Measurements from ENCODE around the gene DYNLT1.
"Not testable (repeated sequence)": the region's sequence is repeated elsewhere in the genome, so short reads cannot be mapped to it uniquely, and the experiment has no call there.

Gene DYNLT1

GRCh38 chr6:158663625-158664165 is 19.2 kb upstream of the DYNLT1 start:
- DNase-seq (ENCODE audit: low spot score) = no peak

- DNase-seq (ENCODE audit: low spot score) = no peak
Observed at GRCh38 chr6:158662954-158663624, 18.5 kb upstream of the DYNLT1 start.

GRCh38 chr6:158662607-158662953 is 18.0 kb upstream of the DYNLT1 start:
- DNase-seq (ENCODE audit: low spot score) = no peak

- DNase-seq (ENCODE audit: low spot score) = no peak
Observed at GRCh38 chr6:158661156-158661685, 16.7 kb upstream of the DYNLT1 start.

GRCh38 chr6:158660333-158660754 is 15.8 kb upstream of the DYNLT1 start:
- DNase-seq (ENCODE audit: low spot score) = peak; percentile 74

GRCh38 chr6:158656986-158657385 is 12.4 kb upstream of the DYNLT1 start:
- not testable (repeated sequence) for DNase-seq (ENCODE audit: low spot score)

GRCh38 chr6:158655569-158656450 is 11.3 kb upstream of the DYNLT1 start:
- no peak for DNase-seq (ENCODE audit: low spot score)

GRCh38 chr6:158654960-158655489 is 10.5 kb upstream of the DYNLT1 start:
- no peak for DNase-seq (ENCODE audit: low spot score)

- DNase-seq (ENCODE audit: low spot score) = no peak
Observed at GRCh38 chr6:158654498-158654897, 10.0 kb upstream of the DYNLT1 start.

- no peak for DNase-seq (ENCODE audit: low spot score)
Observed at GRCh38 chr6:158653577-158654354, 9.2 kb upstream of the DYNLT1 start.

- not testable (repeated sequence) for DNase-seq (ENCODE audit: low spot score)
Observed at GRCh38 chr6:158651981-158652737, 7.6 kb upstream of the DYNLT1 start.

- peak; percentile 61 for DNase-seq (ENCODE audit: low spot score)
Observed at GRCh38 chr6:158649289-158650143, 5.0 kb upstream of the DYNLT1 start, which contains the start of gene SYTL3. Gene SYTL3 (plus strand): TSS chr6:158650054. CDS start chr6:158663269, 13,215 bp downstream.

GRCh38 chr6:158648682-158649131 is 4.2 kb upstream of the DYNLT1 start:
- no peak for DNase-seq (ENCODE audit: low spot score)

- DNase-seq (ENCODE audit: low spot score) = peak; percentile 25
Observed at GRCh38 chr6:158647501-158647900, 3.0 kb upstream of the DYNLT1 start.

GRCh38 chr6:158646023-158646910 is 1.7 kb upstream of the DYNLT1 start:
- DNase-seq (ENCODE audit: low spot score) = no peak

GRCh38 chr6:158645064-158646022 is 800 bp upstream of the DYNLT1 start:
- no peak for DNase-seq (ENCODE audit: low spot score)

GRCh38 chr6:158643836-158644230 is 710 bp downstream of the DYNLT1 start:
- no peak for DNase-seq (ENCODE audit: low spot score)
